Measurements from ENCODE around the gene GSTM3. TPM values are rescaled to one million over a fixed set of nuclear protein-coding genes. Genes with fewer than 3 reads are reported as not detected.

The GSTM3 gene
- total and polyA plus RNA-seq, 9 of the 15 experiments (the other 6 are each of a cell fraction or from before 2014, with no cell fraction given), result 3.9 to 24.5 (median 9.4) TPM

DNA sequence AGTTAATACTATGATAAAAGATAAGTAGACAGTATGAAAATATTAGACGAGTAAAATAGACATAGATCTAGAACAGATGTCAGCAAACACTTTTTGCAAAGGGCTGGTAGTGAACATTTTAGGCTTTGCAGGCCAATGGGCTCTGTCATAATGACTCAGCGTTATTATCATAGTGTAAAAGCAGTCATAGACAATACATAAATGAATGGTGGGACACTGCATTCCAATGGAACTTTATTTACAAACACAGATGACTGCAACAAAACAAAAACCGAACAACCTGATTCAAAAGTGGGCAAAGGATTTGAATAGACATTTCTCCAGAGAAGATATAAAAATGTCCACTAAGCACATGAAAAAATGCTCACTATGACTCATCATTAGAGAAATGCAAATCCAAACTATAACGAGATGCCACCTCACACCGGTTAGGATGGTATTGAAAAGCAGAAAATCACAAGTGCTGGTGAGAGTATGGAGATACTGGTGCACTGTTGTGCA, 21.5 kb downstream of the GSTM3 start (continued):
- TF ChIP-seq CREB1 (IDR thresholded peaks at IDR 0.05) (no peak), CREB1 (CRISPR knock-in tag; IDR thresholded peaks at IDR 0.05) (no peak), SRSF9 (IDR thresholded peaks at IDR 0.05; ENCODE audit: borderline replicate concordance, low read depth, low read length) (no peak), ZNF76 (CRISPR knock-in tag; IDR thresholded peaks at IDR 0.05; ENCODE audit: borderline replicate concordance) (0 out of 2 replicates have a peak, but pooled peaks have one; percentile 44), ZNF583 (CRISPR knock-in tag; IDR thresholded peaks at IDR 0.05) (no peak; the same call in 1 of the 2 replicates), ZNF212 (CRISPR knock-in tag; IDR thresholded peaks at IDR 0.05) (no peak), ZNF224 (CRISPR knock-in tag; IDR thresholded peaks at IDR 0.05) (no peak), RFX1 (IDR thresholded peaks at IDR 0.05) (0 out of 2 replicates have a peak, but pooled peaks have one; percentile 13), KDM5B (IDR thresholded peaks at IDR 0.05; ENCODE audit: insufficient replicate concordance, low read depth, low read length) (no peak), ZEB2 (IDR thresholded peaks at IDR 0.05) (no peak), ZNF445 (CRISPR knock-in tag; IDR thresholded peaks at IDR 0.05; ENCODE audit: low read depth) (no peak)
- TF ChIP-seq, protein P1, sequence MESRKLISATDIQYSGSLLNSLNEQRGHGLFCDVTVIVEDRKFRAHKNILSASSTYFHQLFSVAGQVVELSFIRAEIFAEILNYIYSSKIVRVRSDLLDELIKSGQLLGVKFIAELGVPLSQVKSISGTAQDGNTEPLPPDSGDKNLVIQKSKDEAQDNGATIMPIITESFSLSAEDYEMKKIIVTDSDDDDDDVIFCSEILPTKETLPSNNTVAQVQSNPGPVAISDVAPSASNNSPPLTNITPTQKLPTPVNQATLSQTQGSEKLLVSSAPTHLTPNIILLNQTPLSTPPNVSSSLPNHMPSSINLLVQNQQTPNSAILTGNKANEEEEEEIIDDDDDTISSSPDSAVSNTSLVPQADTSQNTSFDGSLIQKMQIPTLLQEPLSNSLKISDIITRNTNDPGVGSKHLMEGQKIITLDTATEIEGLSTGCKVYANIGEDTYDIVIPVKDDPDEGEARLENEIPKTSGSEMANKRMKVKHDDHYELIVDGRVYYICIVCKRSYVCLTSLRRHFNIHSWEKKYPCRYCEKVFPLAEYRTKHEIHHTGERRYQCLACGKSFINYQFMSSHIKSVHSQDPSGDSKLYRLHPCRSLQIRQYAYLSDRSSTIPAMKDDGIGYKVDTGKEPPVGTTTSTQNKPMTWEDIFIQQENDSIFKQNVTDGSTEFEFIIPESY (CRISPR knock-in tag; IDR thresholded peaks at IDR 0.05), result no peak
- TF ChIP-seq, protein P2, sequence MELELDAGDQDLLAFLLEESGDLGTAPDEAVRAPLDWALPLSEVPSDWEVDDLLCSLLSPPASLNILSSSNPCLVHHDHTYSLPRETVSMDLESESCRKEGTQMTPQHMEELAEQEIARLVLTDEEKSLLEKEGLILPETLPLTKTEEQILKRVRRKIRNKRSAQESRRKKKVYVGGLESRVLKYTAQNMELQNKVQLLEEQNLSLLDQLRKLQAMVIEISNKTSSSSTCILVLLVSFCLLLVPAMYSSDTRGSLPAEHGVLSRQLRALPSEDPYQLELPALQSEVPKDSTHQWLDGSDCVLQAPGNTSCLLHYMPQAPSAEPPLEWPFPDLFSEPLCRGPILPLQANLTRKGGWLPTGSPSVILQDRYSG (tag; conservative IDR thresholded peaks at IDR 0.05; ENCODE audit: low read depth), result peak; percentile 88; the same call in 1 of the 2 replicates
- TF ChIP-seq, protein P3, sequence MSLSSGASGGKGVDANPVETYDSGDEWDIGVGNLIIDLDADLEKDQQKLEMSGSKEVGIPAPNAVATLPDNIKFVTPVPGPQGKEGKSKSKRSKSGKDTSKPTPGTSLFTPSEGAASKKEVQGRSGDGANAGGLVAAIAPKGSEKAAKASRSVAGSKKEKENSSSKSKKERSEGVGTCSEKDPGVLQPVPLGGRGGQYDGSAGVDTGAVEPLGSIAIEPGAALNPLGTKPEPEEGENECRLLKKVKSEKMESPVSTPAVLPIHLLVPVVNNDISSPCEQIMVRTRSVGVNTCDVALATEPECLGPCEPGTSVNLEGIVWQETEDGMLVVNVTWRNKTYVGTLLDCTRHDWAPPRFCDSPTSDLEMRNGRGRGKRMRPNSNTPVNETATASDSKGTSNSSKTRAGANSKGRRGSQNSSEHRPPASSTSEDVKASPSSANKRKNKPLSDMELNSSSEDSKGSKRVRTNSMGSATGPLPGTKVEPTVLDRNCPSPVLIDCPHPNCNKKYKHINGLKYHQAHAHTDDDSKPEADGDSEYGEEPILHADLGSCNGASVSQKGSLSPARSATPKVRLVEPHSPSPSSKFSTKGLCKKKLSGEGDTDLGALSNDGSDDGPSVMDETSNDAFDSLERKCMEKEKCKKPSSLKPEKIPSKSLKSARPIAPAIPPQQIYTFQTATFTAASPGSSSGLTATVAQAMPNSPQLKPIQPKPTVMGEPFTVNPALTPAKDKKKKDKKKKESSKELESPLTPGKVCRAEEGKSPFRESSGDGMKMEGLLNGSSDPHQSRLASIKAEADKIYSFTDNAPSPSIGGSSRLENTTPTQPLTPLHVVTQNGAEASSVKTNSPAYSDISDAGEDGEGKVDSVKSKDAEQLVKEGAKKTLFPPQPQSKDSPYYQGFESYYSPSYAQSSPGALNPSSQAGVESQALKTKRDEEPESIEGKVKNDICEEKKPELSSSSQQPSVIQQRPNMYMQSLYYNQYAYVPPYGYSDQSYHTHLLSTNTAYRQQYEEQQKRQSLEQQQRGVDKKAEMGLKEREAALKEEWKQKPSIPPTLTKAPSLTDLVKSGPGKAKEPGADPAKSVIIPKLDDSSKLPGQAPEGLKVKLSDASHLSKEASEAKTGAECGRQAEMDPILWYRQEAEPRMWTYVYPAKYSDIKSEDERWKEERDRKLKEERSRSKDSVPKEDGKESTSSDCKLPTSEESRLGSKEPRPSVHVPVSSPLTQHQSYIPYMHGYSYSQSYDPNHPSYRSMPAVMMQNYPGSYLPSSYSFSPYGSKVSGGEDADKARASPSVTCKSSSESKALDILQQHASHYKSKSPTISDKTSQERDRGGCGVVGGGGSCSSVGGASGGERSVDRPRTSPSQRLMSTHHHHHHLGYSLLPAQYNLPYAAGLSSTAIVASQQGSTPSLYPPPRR (CRISPR knock-in tag; IDR thresholded peaks at IDR 0.05; ENCODE audit: borderline replicate concordance), result no peak
- TF ChIP-seq, protein P4, sequence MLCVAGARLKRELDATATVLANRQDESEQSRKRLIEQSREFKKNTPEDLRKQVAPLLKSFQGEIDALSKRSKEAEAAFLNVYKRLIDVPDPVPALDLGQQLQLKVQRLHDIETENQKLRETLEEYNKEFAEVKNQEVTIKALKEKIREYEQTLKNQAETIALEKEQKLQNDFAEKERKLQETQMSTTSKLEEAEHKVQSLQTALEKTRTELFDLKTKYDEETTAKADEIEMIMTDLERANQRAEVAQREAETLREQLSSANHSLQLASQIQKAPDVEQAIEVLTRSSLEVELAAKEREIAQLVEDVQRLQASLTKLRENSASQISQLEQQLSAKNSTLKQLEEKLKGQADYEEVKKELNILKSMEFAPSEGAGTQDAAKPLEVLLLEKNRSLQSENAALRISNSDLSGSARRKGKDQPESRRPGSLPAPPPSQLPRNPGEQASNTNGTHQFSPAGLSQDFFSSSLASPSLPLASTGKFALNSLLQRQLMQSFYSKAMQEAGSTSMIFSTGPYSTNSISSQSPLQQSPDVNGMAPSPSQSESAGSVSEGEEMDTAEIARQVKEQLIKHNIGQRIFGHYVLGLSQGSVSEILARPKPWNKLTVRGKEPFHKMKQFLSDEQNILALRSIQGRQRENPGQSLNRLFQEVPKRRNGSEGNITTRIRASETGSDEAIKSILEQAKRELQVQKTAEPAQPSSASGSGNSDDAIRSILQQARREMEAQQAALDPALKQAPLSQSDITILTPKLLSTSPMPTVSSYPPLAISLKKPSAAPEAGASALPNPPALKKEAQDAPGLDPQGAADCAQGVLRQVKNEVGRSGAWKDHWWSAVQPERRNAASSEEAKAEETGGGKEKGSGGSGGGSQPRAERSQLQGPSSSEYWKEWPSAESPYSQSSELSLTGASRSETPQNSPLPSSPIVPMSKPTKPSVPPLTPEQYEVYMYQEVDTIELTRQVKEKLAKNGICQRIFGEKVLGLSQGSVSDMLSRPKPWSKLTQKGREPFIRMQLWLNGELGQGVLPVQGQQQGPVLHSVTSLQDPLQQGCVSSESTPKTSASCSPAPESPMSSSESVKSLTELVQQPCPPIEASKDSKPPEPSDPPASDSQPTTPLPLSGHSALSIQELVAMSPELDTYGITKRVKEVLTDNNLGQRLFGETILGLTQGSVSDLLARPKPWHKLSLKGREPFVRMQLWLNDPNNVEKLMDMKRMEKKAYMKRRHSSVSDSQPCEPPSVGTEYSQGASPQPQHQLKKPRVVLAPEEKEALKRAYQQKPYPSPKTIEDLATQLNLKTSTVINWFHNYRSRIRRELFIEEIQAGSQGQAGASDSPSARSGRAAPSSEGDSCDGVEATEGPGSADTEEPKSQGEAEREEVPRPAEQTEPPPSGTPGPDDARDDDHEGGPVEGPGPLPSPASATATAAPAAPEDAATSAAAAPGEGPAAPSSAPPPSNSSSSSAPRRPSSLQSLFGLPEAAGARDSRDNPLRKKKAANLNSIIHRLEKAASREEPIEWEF (CRISPR knock-in tag; IDR thresholded peaks at IDR 0.05), result peak; percentile 85
